Measurements from ENCODE around the gene ARL4C.

Gene ARL4C

DNA sequence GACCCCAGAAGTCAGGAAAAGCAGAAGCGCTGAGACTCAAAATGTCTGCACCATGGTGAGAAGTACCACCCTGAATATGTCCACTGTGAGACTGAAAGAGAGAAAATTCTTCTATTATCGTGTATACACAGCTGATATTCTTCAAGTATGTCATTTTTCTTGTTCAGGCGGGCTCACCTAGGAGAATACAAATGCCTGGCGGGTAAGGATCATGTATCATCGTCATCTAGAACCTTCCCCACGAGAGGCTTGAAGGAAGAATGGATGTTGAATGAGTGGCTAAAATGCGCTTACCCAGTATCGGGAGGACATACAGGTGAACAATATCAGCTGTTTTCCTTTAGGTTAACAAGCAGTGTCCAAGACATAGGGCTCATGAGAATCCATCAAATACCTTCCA is 21.1 kb upstream of the ARL4C start:
- Histone ChIP-seq H3K9ac (ENCODE audit: low read length) (no peak overlapping the region), H2AFZ (ENCODE audit: low read length) (no peak overlapping the region), H3K27ac (ENCODE audit: low read depth, low read length, poor library complexity, severe bottlenecking) (no peak overlapping the region), H3F3A (ENCODE audit: insufficient read depth, low read length) (no peaks in the 10 kb centered on the region), H3K4me2 (ENCODE audit: low read length) (no peak overlapping the region), H4K20me1 (ENCODE audit: insufficient read depth, low read length) (no peaks in the 10 kb centered on the region), H3K4me1 (ENCODE audit: insufficient read depth, low read length, severe bottlenecking) (no peaks in the 10 kb centered on the region), H3K9me3 (ENCODE audit: low read length) (no peaks in the 10 kb centered on the region), H3K27me3 (ENCODE audit: insufficient read depth, low read length) (no peaks in the 10 kb centered on the region), H3K4me3 (ENCODE audit: low read depth, low read length, poor library complexity, severe bottlenecking) (no peak overlapping the region), H3K36me3 (ENCODE audit: insufficient read depth, low read length) (no peaks in the 10 kb centered on the region), H3K79me2 (ENCODE audit: insufficient read depth, low read length) (no peaks in the 10 kb centered on the region), H3K9me2 (ENCODE audit: low read depth, low read length) (no peaks in the 10 kb centered on the region)
- TF ChIP-seq, protein P1, sequence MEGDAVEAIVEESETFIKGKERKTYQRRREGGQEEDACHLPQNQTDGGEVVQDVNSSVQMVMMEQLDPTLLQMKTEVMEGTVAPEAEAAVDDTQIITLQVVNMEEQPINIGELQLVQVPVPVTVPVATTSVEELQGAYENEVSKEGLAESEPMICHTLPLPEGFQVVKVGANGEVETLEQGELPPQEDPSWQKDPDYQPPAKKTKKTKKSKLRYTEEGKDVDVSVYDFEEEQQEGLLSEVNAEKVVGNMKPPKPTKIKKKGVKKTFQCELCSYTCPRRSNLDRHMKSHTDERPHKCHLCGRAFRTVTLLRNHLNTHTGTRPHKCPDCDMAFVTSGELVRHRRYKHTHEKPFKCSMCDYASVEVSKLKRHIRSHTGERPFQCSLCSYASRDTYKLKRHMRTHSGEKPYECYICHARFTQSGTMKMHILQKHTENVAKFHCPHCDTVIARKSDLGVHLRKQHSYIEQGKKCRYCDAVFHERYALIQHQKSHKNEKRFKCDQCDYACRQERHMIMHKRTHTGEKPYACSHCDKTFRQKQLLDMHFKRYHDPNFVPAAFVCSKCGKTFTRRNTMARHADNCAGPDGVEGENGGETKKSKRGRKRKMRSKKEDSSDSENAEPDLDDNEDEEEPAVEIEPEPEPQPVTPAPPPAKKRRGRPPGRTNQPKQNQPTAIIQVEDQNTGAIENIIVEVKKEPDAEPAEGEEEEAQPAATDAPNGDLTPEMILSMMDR (IDR thresholded peaks at IDR 0.05; ENCODE audit: low read length), result no peak
- no peak for TF ChIP-seq EZH2 (IDR thresholded peaks at IDR 0.05; ENCODE audit: borderline replicate concordance, low read length)

DNA sequence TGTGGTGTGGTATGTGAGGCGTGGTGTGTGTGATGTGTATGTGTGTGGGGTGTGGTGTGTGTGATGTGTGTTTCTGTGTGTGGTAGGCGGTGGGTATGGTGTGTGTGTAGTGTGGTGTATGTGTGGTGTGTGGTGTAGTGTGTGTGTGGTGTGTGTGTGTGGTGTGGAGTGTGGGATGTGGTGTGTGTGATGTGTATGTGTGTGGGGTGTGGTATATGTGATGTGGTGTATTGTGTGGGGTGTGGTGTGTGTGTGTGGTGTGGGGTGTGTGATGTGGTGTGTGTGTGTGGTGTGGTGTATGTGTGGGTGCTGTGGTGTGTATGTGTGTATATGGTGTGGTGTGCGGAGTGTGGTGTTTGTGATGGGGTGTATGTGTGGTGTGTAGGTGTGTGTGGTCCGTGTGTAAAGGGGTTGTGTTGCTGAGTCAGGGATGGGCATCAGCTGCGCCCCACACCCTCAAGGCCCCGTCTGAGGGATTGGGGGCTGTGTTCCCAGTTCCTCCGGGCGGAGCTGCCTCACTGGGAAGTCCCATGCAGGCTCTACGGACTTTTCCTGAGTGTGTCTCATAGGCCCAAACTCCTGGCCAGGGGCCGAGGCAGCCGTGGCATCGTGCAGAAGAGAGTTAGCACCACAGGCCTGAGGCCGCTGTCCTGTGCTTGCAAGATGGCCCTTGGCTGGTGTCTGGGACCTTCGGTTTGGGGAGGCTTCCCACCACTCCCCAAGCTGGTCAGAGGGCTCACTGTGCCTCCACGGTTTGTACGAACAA is 18.2 kb upstream of the ARL4C start:
- TF ChIP-seq, protein P1 (IDR thresholded peaks at IDR 0.05; ENCODE audit: low read length), result no peak
- no peak for TF ChIP-seq EZH2 (IDR thresholded peaks at IDR 0.05; ENCODE audit: borderline replicate concordance, low read length)
- H3K9me2 ChIP-seq (ENCODE audit: low read depth, low read length), result no peaks in the 10 kb centered on the region
- H3K27ac ChIP-seq (ENCODE audit: low read depth, low read length, poor library complexity, severe bottlenecking), result no peak overlapping the region
- no peaks in the 10 kb centered on the region for H3K4me1 ChIP-seq (ENCODE audit: insufficient read depth, low read length, severe bottlenecking)
- H3K36me3 ChIP-seq (ENCODE audit: insufficient read depth, low read length), result no peaks in the 10 kb centered on the region
- no peaks in the 10 kb centered on the region for H3K9me3 ChIP-seq (ENCODE audit: low read length)
- no peaks in the 10 kb centered on the region for H3F3A ChIP-seq (ENCODE audit: insufficient read depth, low read length)
- H2AFZ ChIP-seq (ENCODE audit: low read length), result no peak overlapping the region
- H3K9ac ChIP-seq (ENCODE audit: low read length), result no peak overlapping the region
- H3K27me3 ChIP-seq (ENCODE audit: insufficient read depth, low read length), result no peaks in the 10 kb centered on the region
- no peak overlapping the region for H3K4me2 ChIP-seq (ENCODE audit: low read length)
- H3K4me3 ChIP-seq (ENCODE audit: low read depth, low read length, poor library complexity, severe bottlenecking), result no peak overlapping the region
- no peaks in the 10 kb centered on the region for H4K20me1 ChIP-seq (ENCODE audit: insufficient read depth, low read length)
- no peaks in the 10 kb centered on the region for H3K79me2 ChIP-seq (ENCODE audit: insufficient read depth, low read length)

DNA sequence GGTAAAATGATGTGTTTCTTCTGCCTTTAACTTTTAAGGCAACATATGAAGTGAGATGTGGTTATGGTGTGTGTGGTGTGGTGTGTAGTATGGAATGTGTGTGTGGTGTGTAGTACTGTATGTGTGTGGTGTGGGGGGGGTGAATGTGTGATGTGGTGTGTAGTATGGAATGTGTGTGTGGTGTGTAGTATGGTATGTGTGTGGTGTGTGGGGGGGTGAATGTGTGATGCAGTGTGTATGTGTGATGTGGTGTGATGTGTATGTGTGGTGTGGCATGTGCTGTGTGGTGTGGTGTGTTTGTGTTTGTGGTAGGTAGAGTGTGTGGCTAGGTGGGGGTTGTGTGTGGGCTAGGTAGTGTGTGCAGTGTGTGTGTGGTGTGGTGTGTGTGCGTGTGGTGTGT is 17.2 kb upstream of the ARL4C start:
- H2AFZ ChIP-seq (ENCODE audit: low read length), result no peak overlapping the region
- no peaks in the 10 kb centered on the region for H3K4me1 ChIP-seq (ENCODE audit: insufficient read depth, low read length, severe bottlenecking)
- no peak overlapping the region for H3K9ac ChIP-seq (ENCODE audit: low read length)
- H4K20me1 ChIP-seq (ENCODE audit: insufficient read depth, low read length), result no peaks in the 10 kb centered on the region
- H3K27me3 ChIP-seq (ENCODE audit: insufficient read depth, low read length), result no peaks in the 10 kb centered on the region
- H3K9me2 ChIP-seq (ENCODE audit: low read depth, low read length), result no peaks in the 10 kb centered on the region
- no peaks in the 10 kb centered on the region for H3K79me2 ChIP-seq (ENCODE audit: insufficient read depth, low read length)
- no peak overlapping the region for H3K4me3 ChIP-seq (ENCODE audit: low read depth, low read length, poor library complexity, severe bottlenecking)
- H3F3A ChIP-seq (ENCODE audit: insufficient read depth, low read length), result no peaks in the 10 kb centered on the region
- TF ChIP-seq EZH2 (IDR thresholded peaks at IDR 0.05; ENCODE audit: borderline replicate concordance, low read length), result no peak
- TF ChIP-seq, protein P1 (IDR thresholded peaks at IDR 0.05; ENCODE audit: low read length), result no peak
- no peaks in the 10 kb centered on the region for H3K36me3 ChIP-seq (ENCODE audit: insufficient read depth, low read length)
- H3K27ac ChIP-seq (ENCODE audit: low read depth, low read length, poor library complexity, severe bottlenecking), result no peak overlapping the region
- no peak overlapping the region for H3K4me2 ChIP-seq (ENCODE audit: low read length)
- no peaks in the 10 kb centered on the region for H3K9me3 ChIP-seq (ENCODE audit: low read length)

All from OCI-LY1 (cell line).